ENCODE results near the gene GDI1. TPM values are rescaled to one million over a fixed set of nuclear protein-coding genes. Genes with fewer than 3 reads are reported as not detected.

Gene GDI1
- total and polyA plus RNA-seq, 7 experiments from 2014 or later: 18.8 to 174 (median 115) TPM

GRCh38 chrX:154439841-154440240, 2.9 kb downstream of the GDI1 start:
- Histone ChIP-seq H3K27ac (ENCODE audit: low read depth, low read length) (no peak overlapping the region), H3K4me3 (ENCODE audit: low read length) (no peak overlapping the region), H3K36me3 (ENCODE audit: control insufficient read depth in 2 of 3, insufficient read depth in 3 of 3, low read length in 3 of 3) (peaks cover 0 to 14% (median 0%) of the 10 kb centered on the region in 3 experiments), H3K9me3 (ENCODE audit: control insufficient read depth in 2 of 3, low read length in 3 of 3) (no peaks in the 10 kb centered on the region), H3K4me1 (ENCODE audit: control insufficient read depth in 2 of 2, insufficient read depth in 2 of 2, low read length in 2 of 2) (peaks cover 2 to 10% of the 10 kb centered on the region in 2 donors), H3K27me3 (ENCODE audit: control insufficient read depth in 2 of 2, insufficient read depth in 2 of 2, low read length in 2 of 2) (no peaks in the 10 kb centered on the region)
- Mint-ChIP-seq H3K36me3 (peaks cover 0 to 3% (median 0%) of the 10 kb centered on the region in 5 donors), H3K9me3 (peaks cover 0 to 4% (median 0%) of the 10 kb centered on the region in 11 donors), H3K4me1 (peaks cover 0 to 45% (median 20%) of the 10 kb centered on the region in 7 donors), H3K4me3 (no peak overlapping the region), H3K27ac (peak overlapping the region in 3 of 9 donors; percentile 19 to 43 (median 34)), H3K27me3 (no peaks in the 10 kb centered on the region)
- intact Hi-C loops (cut with micrococcal nuclease): loop anchor here in 1 of 2 donors (5.0 kb wide), 2 partner anchors 37 to 43 kb away; partner anchors contain the start of genes LAGE3 and RPL10
- ChIA-PET CTCF (no interaction called here), POLR2A (interaction anchor here (3.1 kb wide), 1 partner anchor 41 kb away, joined by 17 read pairs; the partner anchor contains the start of gene RPL10)
- ATAC-seq (no peak), DNase-seq (no peak)

- ChIA-PET CTCF (no interaction called here), POLR2A (interaction anchor here (0.8 to 3.1 kb wide), 2 partner anchors 35 to 42 kb away, joined by 3 to 17 read pairs; partner anchors contain the start of gene RPL10)
- H3K27ac Mint-ChIP-seq: peak overlapping the region in 2 of 9 donors; percentile 8 to 74
Observed at GRCh38 chrX:154440623-154441357, 3.8 kb downstream of the GDI1 start.

GRCh38 chrX:154441564-154441963, 4.6 kb downstream of the GDI1 start:
- no peak overlapping the region for H3K4me3 ChIP-seq (ENCODE audit: low read length)
- ChIA-PET CTCF (no interaction called here), POLR2A (interaction anchor here (1.3 to 3.1 kb wide), 2 partner anchors 15 to 42 kb away, joined by 6 to 17 read pairs; partner anchors contain the start of gene RPL10)
- peaks cover 0 to 15% (median 0%) of the 10 kb centered on the region in 3 experiments for H3K36me3 ChIP-seq (ENCODE audit: control insufficient read depth in 2 of 3, insufficient read depth in 3 of 3, low read length in 3 of 3)
- ATAC-seq (no peak), DNase-seq (no peak)
- H3K4me1 Mint-ChIP-seq: peaks cover 0 to 42% (median 17%) of the 10 kb centered on the region in 7 donors
- peak overlapping the region in 5 of 10 donors; percentile 5 to 84 (median 38) for H3K4me3 Mint-ChIP-seq
- H3K4me1 ChIP-seq (ENCODE audit: control insufficient read depth in 2 of 2, insufficient read depth in 2 of 2, low read length in 2 of 2): peaks cover 6 to 14% of the 10 kb centered on the region in 2 donors
- H3K9me3 Mint-ChIP-seq: peaks cover 0 to 2% (median 0%) of the 10 kb centered on the region in 11 donors
- no peaks in the 10 kb centered on the region for H3K27me3 ChIP-seq (ENCODE audit: control insufficient read depth in 2 of 2, insufficient read depth in 2 of 2, low read length in 2 of 2)
- H3K9me3 ChIP-seq (ENCODE audit: control insufficient read depth in 2 of 3, low read length in 3 of 3): no peaks in the 10 kb centered on the region
- peaks cover 0 to 1% (median 0%) of the 10 kb centered on the region in 5 donors for H3K36me3 Mint-ChIP-seq
- H3K27me3 Mint-ChIP-seq: no peaks in the 10 kb centered on the region
- H3K27ac ChIP-seq (ENCODE audit: low read depth, low read length): peak overlapping the region; percentile 14
- intact Hi-C loops (cut with micrococcal nuclease): loop anchor here in 1 of 2 donors (5.0 kb wide), 1 partner anchor 36 kb away; the partner anchor contains the start of gene LAGE3
- H3K27ac Mint-ChIP-seq: peak overlapping the region in 5 of 9 donors; percentile 32 to 80 (median 45)

More at GRCh38 chrX:154440623-154441357, 3.8 kb downstream of the GDI1 start:
- Mint-ChIP-seq H3K4me1 (peaks cover 0 to 48% (median 20%) of the 10 kb centered on the region in 7 donors), H3K27me3 (no peaks in the 10 kb centered on the region), H3K36me3 (peaks cover 0 to 1% (median 0%) of the 10 kb centered on the region in 5 donors), H3K9me3 (peaks cover 0 to 4% (median 0%) of the 10 kb centered on the region in 11 donors), H3K4me3 (peak overlapping the region in 2 of 10 donors; percentile 4 to 17)
- peaks cover 0 to 14% (median 0%) of the 10 kb centered on the region in 3 experiments for H3K36me3 ChIP-seq (ENCODE audit: control insufficient read depth in 2 of 3, insufficient read depth in 3 of 3, low read length in 3 of 3)
- no peak overlapping the region for H3K27ac ChIP-seq (ENCODE audit: low read depth, low read length)
- H3K27me3 ChIP-seq (ENCODE audit: control insufficient read depth in 2 of 2, insufficient read depth in 2 of 2, low read length in 2 of 2): no peaks in the 10 kb centered on the region
- H3K4me3 ChIP-seq (ENCODE audit: low read length): no peak overlapping the region
- DNase-seq: no peak
- ATAC-seq: no peak
- peaks cover 6 to 14% of the 10 kb centered on the region in 2 donors for H3K4me1 ChIP-seq (ENCODE audit: control insufficient read depth in 2 of 2, insufficient read depth in 2 of 2, low read length in 2 of 2)
- no peaks in the 10 kb centered on the region for H3K9me3 ChIP-seq (ENCODE audit: control insufficient read depth in 2 of 3, low read length in 3 of 3)
- intact Hi-C loops (cut with micrococcal nuclease): loop anchor here in 1 of 2 donors (5.0 kb wide), 1 partner anchor 37 kb away; the partner anchor contains the start of gene LAGE3

- H3K27me3 ChIP-seq (ENCODE audit: control insufficient read depth in 2 of 2, insufficient read depth in 2 of 2, low read length in 2 of 2): no peaks in the 10 kb centered on the region
- H3K4me1 ChIP-seq (ENCODE audit: control insufficient read depth in 2 of 2, insufficient read depth in 2 of 2, low read length in 2 of 2): peaks cover 6 to 14% of the 10 kb centered on the region in 2 donors
- no peaks in the 10 kb centered on the region for H3K9me3 ChIP-seq (ENCODE audit: control insufficient read depth in 2 of 3, low read length in 3 of 3)
- Mint-ChIP-seq H3K9me3 (peaks cover 0 to 3% (median 0%) of the 10 kb centered on the region in 11 donors), H3K4me3 (peak overlapping the region in 5 of 10 donors; percentile 4 to 84 (median 38)), H3K27ac (peak overlapping the region in 7 of 9 donors; percentile 13 to 80 (median 36)), H3K36me3 (peaks cover 0 to 4% (median 0%) of the 10 kb centered on the region in 5 donors), H3K4me1 (peaks cover 0 to 42% (median 20%) of the 10 kb centered on the region in 7 donors), H3K27me3 (no peaks in the 10 kb centered on the region)
- ChIA-PET CTCF (no interaction called here), POLR2A (interaction anchor here (0.8 to 3.1 kb wide), 3 partner anchors 14 to 48 kb away, joined by 3 to 17 read pairs (median 6); partner anchors contain the start of genes RPL10 and SLC10A3)
- ATAC-seq: no peak
- no peak overlapping the region for H3K4me3 ChIP-seq (ENCODE audit: low read length)
- peaks cover 0 to 17% (median 0%) of the 10 kb centered on the region in 3 experiments for H3K36me3 ChIP-seq (ENCODE audit: control insufficient read depth in 2 of 3, insufficient read depth in 3 of 3, low read length in 3 of 3)
- intact Hi-C loops (cut with micrococcal nuclease): loop anchor here in 1 of 2 donors (2.0 to 5.0 kb wide), 2 partner anchors 15 to 35 kb away; partner anchors contain the start of gene LAGE3
- H3K27ac ChIP-seq (ENCODE audit: low read depth, low read length): peak overlapping the region; percentile 14
- no peak for DNase-seq
Observed at GRCh38 chrX:154441984-154442707, 5.2 kb downstream of the GDI1 start.

- Histone ChIP-seq H3K4me1 (ENCODE audit: control insufficient read depth in 2 of 2, insufficient read depth in 2 of 2, low read length in 2 of 2) (peaks cover 6 to 14% of the 10 kb centered on the region in 2 donors), H3K36me3 (ENCODE audit: control insufficient read depth in 2 of 3, insufficient read depth in 3 of 3, low read length in 3 of 3) (peaks cover 0 to 27% (median 0%) of the 10 kb centered on the region in 3 experiments), H3K9me3 (ENCODE audit: control insufficient read depth in 2 of 3, low read length in 3 of 3) (no peaks in the 10 kb centered on the region), H3K27ac (ENCODE audit: low read depth, low read length) (peak overlapping the region; percentile 74), H3K27me3 (ENCODE audit: control insufficient read depth in 2 of 2, insufficient read depth in 2 of 2, low read length in 2 of 2) (no peaks in the 10 kb centered on the region), H3K4me3 (ENCODE audit: low read length) (no peak overlapping the region)
- ChIA-PET POLR2A (interaction anchor here (0.5 to 4.1 kb wide), 4 partner anchors 15 to 46 kb away, joined by 3 to 11 read pairs (median 6); partner anchors contain the start of genes ATP6AP1 and RPL10), CTCF (no interaction called here)
- intact Hi-C loops (cut with micrococcal nuclease): loop anchor here in 1 of 2 donors (2.0 to 5.0 kb wide), 2 partner anchors 13 to 34 kb away; partner anchors contain the start of gene LAGE3
- H3K27ac Mint-ChIP-seq: peak overlapping the region in 6 of 9 donors; percentile 71 to 88 (median 78)
- peaks cover 0 to 35% (median 14%) of the 10 kb centered on the region in 7 donors for H3K4me1 Mint-ChIP-seq
- H3K4me3 Mint-ChIP-seq: peak overlapping the region; percentile 45 to 84 (median 78)
- DNase-seq (no peak), ATAC-seq (peak; percentile 26)
- no peaks in the 10 kb centered on the region for H3K27me3 Mint-ChIP-seq
- H3K36me3 Mint-ChIP-seq: peaks cover 0 to 7% (median 0%) of the 10 kb centered on the region in 5 donors
- H3K9me3 Mint-ChIP-seq: peaks cover 0 to 3% (median 0%) of the 10 kb centered on the region in 11 donors
Observed at GRCh38 chrX:154443479-154443910, 6.5 kb downstream of the GDI1 start.
